Right lobe of liver (tissue), 4 donors: ENCODE measurements around the gene SLF2.

Source experiments
- CTCF ChIP-seq, 4 donors: fragments of 200-600 bp in 3 of 4; fragments of 450-650 bp in 1 of 4; IDR thresholded peaks; one replicate each; pipeline versions ENCODE4 v1.5.1 to v1.8.0; 2016 to 2022; ENCODE audit warnings: antibody characterized with exemption in 4 of 4, mild to moderate bottlenecking in 2 of 4
- POLR2A ChIP-seq: fragments of 450-650 bp; IDR thresholded peaks from one replicate; pipeline ENCODE4 v1.6.1; 2017; ENCODE audit warnings: antibody characterized with exemption, mild to moderate bottlenecking
- donor health status: DM: no; HTN: no; CAD: no.
- donor health status: DM: no; HTN: no; CAD: no.
- donor health status: DM: no; HTN: yes; CAD: no.

GRCh38 chr10:100913470-100913865, 705 bp downstream of the SLF2 start:
- TF ChIP-seq CTCF (IDR thresholded peaks at IDR 0.05) = no peak
- TF ChIP-seq POLR2A = no peak
